ENCODE measurements around the gene DENND6B.

DENND6B gene

DNA sequence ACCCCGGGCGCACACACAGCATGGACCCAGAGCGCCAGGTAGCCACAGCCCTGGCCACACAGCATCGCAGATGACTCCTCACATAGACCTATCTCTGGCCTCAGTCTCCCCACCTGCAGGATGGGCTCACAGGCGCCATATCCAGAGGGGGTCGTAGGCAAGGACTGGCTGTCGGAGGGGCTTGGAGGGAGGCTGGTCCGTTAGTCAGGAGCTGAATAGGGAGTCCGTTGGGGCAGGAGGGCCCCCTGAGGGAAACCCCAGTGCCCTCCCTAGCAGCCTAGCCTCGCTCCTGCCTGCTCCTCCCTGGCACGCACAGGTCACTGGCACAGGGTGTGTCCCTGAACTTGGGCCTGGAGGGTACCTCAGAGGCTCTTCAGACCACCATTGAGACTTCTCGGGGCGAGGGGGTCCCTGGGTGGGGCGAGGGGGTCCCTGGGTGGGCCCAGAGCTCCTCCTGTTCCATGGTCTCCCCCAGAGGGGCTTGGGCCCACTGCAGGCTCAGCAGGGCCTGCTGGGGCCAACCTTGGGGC lies 21.4 kb downstream of the DENND6B start:
- ChIA-PET POLR2A (ENCODE audit: low non-redundant PET) (interaction anchor here (0.6 to 1.1 kb wide), 2 partner anchors 11 to 55 kb away, joined by 3 read pairs; no protein-coding TSS in a partner anchor), CTCF (interaction anchor here (0.8 to 1.1 kb wide), 2 partner anchors 24 to 34 kb away, joined by 3 to 4 read pairs; no protein-coding TSS in a partner anchor)
- H3K27ac ChIP-seq = peak overlapping the region; percentile 100
- no peak for DNase-seq (ENCODE audit: low spot score)
- TF ChIP-seq, protein P1, sequence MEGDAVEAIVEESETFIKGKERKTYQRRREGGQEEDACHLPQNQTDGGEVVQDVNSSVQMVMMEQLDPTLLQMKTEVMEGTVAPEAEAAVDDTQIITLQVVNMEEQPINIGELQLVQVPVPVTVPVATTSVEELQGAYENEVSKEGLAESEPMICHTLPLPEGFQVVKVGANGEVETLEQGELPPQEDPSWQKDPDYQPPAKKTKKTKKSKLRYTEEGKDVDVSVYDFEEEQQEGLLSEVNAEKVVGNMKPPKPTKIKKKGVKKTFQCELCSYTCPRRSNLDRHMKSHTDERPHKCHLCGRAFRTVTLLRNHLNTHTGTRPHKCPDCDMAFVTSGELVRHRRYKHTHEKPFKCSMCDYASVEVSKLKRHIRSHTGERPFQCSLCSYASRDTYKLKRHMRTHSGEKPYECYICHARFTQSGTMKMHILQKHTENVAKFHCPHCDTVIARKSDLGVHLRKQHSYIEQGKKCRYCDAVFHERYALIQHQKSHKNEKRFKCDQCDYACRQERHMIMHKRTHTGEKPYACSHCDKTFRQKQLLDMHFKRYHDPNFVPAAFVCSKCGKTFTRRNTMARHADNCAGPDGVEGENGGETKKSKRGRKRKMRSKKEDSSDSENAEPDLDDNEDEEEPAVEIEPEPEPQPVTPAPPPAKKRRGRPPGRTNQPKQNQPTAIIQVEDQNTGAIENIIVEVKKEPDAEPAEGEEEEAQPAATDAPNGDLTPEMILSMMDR (conservative IDR thresholded peaks at IDR 0.05; ENCODE audit: low read depth) = no peak

DNA sequence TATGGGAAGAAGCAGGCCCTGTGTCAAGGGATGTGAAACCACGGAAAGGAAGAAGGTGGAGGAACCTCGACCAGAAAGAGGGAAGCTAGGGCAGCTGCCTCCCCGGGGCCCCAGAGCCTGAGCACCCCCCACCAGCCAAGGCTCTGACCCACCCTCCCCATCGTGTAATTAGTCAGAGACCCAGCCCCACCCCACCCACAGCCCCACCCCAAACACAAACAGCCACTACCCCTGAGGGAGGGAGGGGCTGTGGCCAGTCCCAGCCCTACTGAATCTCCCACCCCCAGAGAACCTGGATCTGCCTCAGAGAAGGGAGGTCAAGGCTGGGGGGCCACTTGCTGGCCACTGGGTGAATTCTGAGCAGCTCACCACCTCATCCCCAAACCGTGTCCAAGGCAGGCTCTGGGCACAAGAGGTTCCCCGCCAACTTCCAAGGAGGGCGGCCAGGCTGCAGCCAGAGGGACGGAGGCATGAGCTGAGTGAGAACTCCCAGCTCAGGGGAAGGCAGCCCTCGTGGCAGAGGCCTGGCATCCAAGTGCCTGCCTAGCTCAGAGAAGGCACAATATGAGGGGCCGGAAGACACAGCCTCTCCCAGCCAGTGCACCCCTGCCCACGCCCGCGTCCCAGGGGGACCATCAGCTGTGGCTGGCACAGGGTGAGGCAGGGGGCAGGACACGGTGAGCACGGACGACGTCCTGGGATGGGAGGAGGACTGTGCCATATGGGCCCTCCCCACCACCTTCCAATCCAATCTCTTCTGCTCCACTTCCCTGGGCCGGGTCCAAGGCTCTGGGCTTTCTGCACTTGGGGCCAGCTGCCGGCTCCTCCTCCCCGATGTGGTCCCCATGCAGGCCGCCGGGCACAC lies 22.1 kb downstream of the DENND6B start:
- TF ChIP-seq, protein P1 (conservative IDR thresholded peaks at IDR 0.05; ENCODE audit: low read depth) = no peak
- CTCF ChIA-PET = interaction anchor here (1.0 to 1.1 kb wide), 2 partner anchors 21 to 33 kb away, joined by 3 read pairs; no protein-coding TSS in a partner anchor
- POLR2A ChIA-PET (ENCODE audit: low non-redundant PET) = interaction anchor here (0.6 to 1.1 kb wide), 3 partner anchors 11 to 46 kb away, joined by 3 to 4 read pairs (median 3); no protein-coding TSS in a partner anchor
- DNase-seq (ENCODE audit: low spot score) = peak; percentile 71
- peak overlapping the region; percentile 100 for H3K27ac ChIP-seq

DNA sequence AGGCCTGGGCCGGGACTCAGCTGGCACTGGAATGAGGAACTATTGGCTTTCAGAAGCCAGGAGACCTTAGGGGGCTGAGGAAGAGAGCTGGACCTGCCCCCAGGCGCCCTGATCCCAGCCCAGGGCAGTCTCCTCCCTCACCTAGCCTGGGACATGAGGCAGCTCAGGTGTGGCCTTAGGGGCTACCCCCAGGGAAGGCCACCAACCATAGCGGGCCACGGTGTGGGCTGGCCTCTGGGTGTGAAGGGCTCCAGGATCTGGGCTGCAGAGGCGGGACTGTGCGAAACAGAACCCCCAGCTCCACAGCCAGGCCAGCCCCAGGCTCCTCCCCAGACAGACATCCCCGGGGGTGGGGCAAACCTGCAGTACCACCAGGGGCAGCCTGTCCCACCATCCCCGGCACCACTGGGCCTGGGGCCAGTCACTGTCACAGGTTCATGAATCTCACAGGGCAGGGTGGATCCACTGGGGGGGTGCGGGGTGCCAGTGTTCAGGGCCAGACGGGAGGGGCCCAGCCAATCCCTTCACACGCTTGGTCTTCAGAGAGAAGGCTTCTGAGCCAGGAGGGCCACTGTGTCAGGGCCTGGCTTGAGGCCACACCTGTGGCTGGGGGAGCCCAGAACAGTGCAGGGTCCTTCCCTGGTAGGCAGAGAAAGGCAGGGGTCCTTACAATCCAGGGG lies 22.8 kb downstream of the DENND6B start:
- ChIA-PET CTCF (interaction anchor here (1.0 to 1.9 kb wide), 2 partner anchors 11 to 22 kb away, joined by 3 to 5 read pairs; no protein-coding TSS in a partner anchor), POLR2A (ENCODE audit: low non-redundant PET) (interaction anchor here (0.6 to 1.1 kb wide), 2 partner anchors 22 to 47 kb away, joined by 3 to 4 read pairs; no protein-coding TSS in a partner anchor)
- TF ChIP-seq, protein P1 (conservative IDR thresholded peaks at IDR 0.05; ENCODE audit: low read depth) = no peak
- no peak for DNase-seq (ENCODE audit: low spot score)
- H3K27ac ChIP-seq = peak overlapping the region; percentile 100

DNA sequence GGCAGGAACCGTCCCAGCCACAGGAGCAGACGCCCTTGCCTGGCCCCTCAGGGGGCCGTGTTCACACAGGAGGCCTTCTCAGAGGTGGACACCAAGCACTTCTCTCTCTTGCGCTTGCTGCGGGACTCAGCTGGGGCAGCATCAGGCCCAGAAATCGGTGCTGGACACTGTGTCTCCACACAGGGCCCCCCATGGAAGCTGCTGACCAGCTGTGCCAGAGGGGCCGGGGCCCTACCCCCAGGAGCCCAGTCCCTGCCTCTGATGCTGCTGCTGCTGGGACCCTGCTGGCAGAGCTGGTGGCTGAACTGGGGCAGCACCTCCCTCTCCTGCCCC lies 23.3 kb downstream of the DENND6B start:
- CTCF ChIA-PET = interaction anchor here (1.9 to 2.0 kb wide), 2 partner anchors 10 to 38 kb away, joined by 5 to 6 read pairs; no protein-coding TSS in a partner anchor

DNA sequence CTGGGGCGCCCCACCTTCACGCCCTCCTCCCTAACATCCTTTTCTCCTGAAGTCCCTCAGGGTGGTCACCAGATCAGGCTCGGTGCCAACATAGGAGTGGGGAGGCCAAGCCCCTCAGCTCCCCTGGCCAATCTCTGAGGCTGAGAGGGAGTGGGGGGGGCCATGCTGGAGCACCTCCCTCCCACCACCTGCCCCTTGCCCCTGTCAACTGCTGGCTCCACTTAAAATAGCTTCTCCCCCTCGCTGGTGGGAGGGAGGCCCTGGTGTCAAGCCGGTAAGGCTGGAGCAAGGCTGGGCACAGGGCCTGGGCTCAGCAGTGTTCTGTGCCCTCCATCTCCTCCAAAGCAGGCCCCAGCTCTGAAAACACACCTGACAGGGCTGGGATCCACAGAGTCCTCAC lies 24.2 kb downstream of the DENND6B start:
- CTCF ChIA-PET = interaction anchor here (0.7 to 2.0 kb wide), 3 partner anchors 10 to 39 kb away, joined by 3 to 6 read pairs (median 5); no protein-coding TSS in a partner anchor
- no peak for DNase-seq (ENCODE audit: low spot score)
- H3K27ac ChIP-seq = peak overlapping the region; percentile 100
- TF ChIP-seq, protein P1 (conservative IDR thresholded peaks at IDR 0.05; ENCODE audit: low read depth) = no peak
- POLR2A ChIA-PET (ENCODE audit: low non-redundant PET) = interaction anchor here (0.5 kb wide), 1 partner anchor 21 kb away, joined by 10 read pairs; no protein-coding TSS in a partner anchor

More for the DNA sequence above, 23.3 kb downstream of the DENND6B start:
- TF ChIP-seq, protein P1 (conservative IDR thresholded peaks at IDR 0.05; ENCODE audit: low read depth) = no peak
- POLR2A ChIA-PET (ENCODE audit: low non-redundant PET) = interaction anchor here (1.1 kb wide), 1 partner anchor 21 kb away, joined by 3 read pairs; no protein-coding TSS in a partner anchor
- no peak for DNase-seq (ENCODE audit: low spot score)
- peak overlapping the region; percentile 100 for H3K27ac ChIP-seq

Data from RWPE1 (cell line).